Stimulated activated CD4-positive, alpha-beta T cell treated with anti-CD3 and anti-CD28 coated beads, Interleukin-1b, Interleukin-23, amount 100 ng/mL, for 24 hours (primary cell): ENCODE data around the gene PEX5.
A peak's percentile ranks its signal among the peaks of the same experiment; 100 is the strongest.
"Not testable (repeated sequence)": the region's sequence is repeated elsewhere in the genome, so short reads cannot be mapped to it uniquely, and the experiment has no call there.

ENCODE experiments used
- DNase-seq, 4 experiments: peaks; one replicate each; pipeline ENCODE4 v3.0.0-alpha.2; 2020; ENCODE audit warnings: low read depth in 4 of 4, low spot score in 1 of 4

The PEX5 gene

GRCh38 chr12:7158781-7159609, 30.5 kb upstream of the PEX5 start:
- no peak for DNase-seq

GRCh38 chr12:7160183-7160582, 29.3 kb upstream of the PEX5 start:
- no peak for DNase-seq

- no peak for DNase-seq
Measured at GRCh38 chr12:7161327-7161726, 28.2 kb upstream of the PEX5 start.

- DNase-seq: no peak
Measured at GRCh38 chr12:7161811-7162210, 27.7 kb upstream of the PEX5 start.

GRCh38 chr12:7162691-7163114, 26.8 kb upstream of the PEX5 start:
- DNase-seq: peak in 2 of 4 experiments; percentile 2 to 13

- DNase-seq: no peak
Measured at GRCh38 chr12:7169951-7170350, 19.5 kb upstream of the PEX5 start.

GRCh38 chr12:7171854-7172253, 17.6 kb upstream of the PEX5 start:
- DNase-seq: no peak

- no peak for DNase-seq
Measured at GRCh38 chr12:7175493-7175892, 14.0 kb upstream of the PEX5 start.

GRCh38 chr12:7176595-7176994, 12.9 kb upstream of the PEX5 start:
- no peak for DNase-seq

GRCh38 chr12:7178481-7178880, 11.0 kb upstream of the PEX5 start:
- no peak for DNase-seq

GRCh38 chr12:7180685-7181084, 8.8 kb upstream of the PEX5 start:
- DNase-seq: no peak

- DNase-seq: not testable (repeated sequence)
Measured at GRCh38 chr12:7186058-7186457, 3.4 kb upstream of the PEX5 start.

GRCh38 chr12:7188562-7189397, 706 bp upstream of the PEX5 start:
- peak; percentile 25 to 54 (median 36) for DNase-seq

GRCh38 chr12:7190268-7191055, 976 bp downstream of the PEX5 start:
- DNase-seq: no peak

- no peak for DNase-seq
Measured at GRCh38 chr12:7193674-7194073, 4.2 kb downstream of the PEX5 start.

GRCh38 chr12:7197841-7198240, 8.4 kb downstream of the PEX5 start:
- no peak for DNase-seq

- no peak for DNase-seq
Measured at GRCh38 chr12:7203109-7203508, 13.6 kb downstream of the PEX5 start.

GRCh38 chr12:7205091-7205490, 15.6 kb downstream of the PEX5 start:
- DNase-seq: no peak

- DNase-seq: no peak
Measured at GRCh38 chr12:7206691-7207090, 17.2 kb downstream of the PEX5 start.

- no peak for DNase-seq
Measured at GRCh38 chr12:7207866-7208625, 18.6 kb downstream of the PEX5 start.

GRCh38 chr12:7209958-7210357, 20.5 kb downstream of the PEX5 start:
- no peak for DNase-seq
